Calu3 (cell line): ENCODE measurements around the gene SIPA1L3. TPM values are rescaled to one million over a fixed set of nuclear protein-coding genes. Genes with fewer than 3 reads are reported as not detected.

ENCODE experiments used
- BruUV-seq: library from RNA; stranded (reverse); fragments of 400-500 nt; replicated peaks from 2 replicates; lab custom pipeline; 2021; lab: Mats Ljungman, UMichigan
- CTCF ChIA-PET: fragments of 300-600 bp; sonication (Branson Sonifier 250); formaldehyde crosslinking; loops from one replicate; lab custom pipeline; 2022; ENCODE audit warnings: antibody characterized with exemption; lab: Charles Lee
- DNase-seq: peaks from one replicate; pipeline ENCODE4 v3.0.0; 2022
- H3K27ac Mint-ChIP-seq: one replicate; pipeline ENCODE4 v1.8.0; 2022; ENCODE audit warnings: mixed read lengths; ENCODE audit not compliant: unreplicated experiment
- H3K27me3 Mint-ChIP-seq: one replicate; pipeline ENCODE4 v1.8.0; 2022; ENCODE audit warnings: mixed read lengths; ENCODE audit not compliant: unreplicated experiment
- H3K36me3 Mint-ChIP-seq: one replicate; pipeline ENCODE4 v1.8.0; 2022; ENCODE audit warnings: mild to moderate bottlenecking, moderate library complexity, mixed read lengths; ENCODE audit not compliant: insufficient read depth, unreplicated experiment
- H3K4me1 Mint-ChIP-seq: one replicate; pipeline ENCODE4 v1.8.0; 2022; ENCODE audit warnings: mild to moderate bottlenecking, low read depth, mixed read lengths; ENCODE audit not compliant: unreplicated experiment
- H3K4me3 Mint-ChIP-seq: one replicate; pipeline ENCODE4 v1.8.0; 2022; ENCODE audit warnings: mild to moderate bottlenecking, low read depth, moderate library complexity, mixed read lengths; ENCODE audit not compliant: unreplicated experiment
- H3K9me3 Mint-ChIP-seq: one replicate; pipeline ENCODE4 v1.8.0; 2022; ENCODE audit warnings: low read depth, mixed read lengths; ENCODE audit not compliant: unreplicated experiment
- intact Hi-C: fragments of 100-400 bp; cut with micrococcal nuclease; formaldehyde crosslinking; loops from one replicate; pipeline ENCODE4 v1.10.0; 2022; ENCODE audit not compliant: unreplicated experiment
- total RNA-seq: library from RNA; stranded (reverse); gene quantifications from 2 replicates; pipeline ENCODE4 v1.2.3, GENCODE V29; 2022
- TF ChIP-seq, protein P1 (sequence below): fragments of 200-600 bp; IDR thresholded peaks from one replicate; pipeline ENCODE4 v1.8.0; 2022; ENCODE audit warnings: antibody characterized with exemption; ENCODE audit not compliant: unreplicated experiment

Gene SIPA1L3
- total RNA-seq, 1 experiment from 2014 or later, result 127 TPM

- Mint-ChIP-seq H3K27me3 (no peaks in the 10 kb centered on the region), H3K4me1 (no peaks in the 10 kb centered on the region), H3K4me3 (no peak overlapping the region), H3K9me3 (peaks cover 2% of the 10 kb centered on the region), H3K36me3 (peaks cover 51% of the 10 kb centered on the region), H3K27ac (peak overlapping the region; percentile 3)
- CTCF ChIA-PET, result no interaction called here
- BruUV-seq, result no TSS peak
- no peak for DNase-seq
- intact Hi-C loops, result no loop called here
- TF ChIP-seq, protein P1, sequence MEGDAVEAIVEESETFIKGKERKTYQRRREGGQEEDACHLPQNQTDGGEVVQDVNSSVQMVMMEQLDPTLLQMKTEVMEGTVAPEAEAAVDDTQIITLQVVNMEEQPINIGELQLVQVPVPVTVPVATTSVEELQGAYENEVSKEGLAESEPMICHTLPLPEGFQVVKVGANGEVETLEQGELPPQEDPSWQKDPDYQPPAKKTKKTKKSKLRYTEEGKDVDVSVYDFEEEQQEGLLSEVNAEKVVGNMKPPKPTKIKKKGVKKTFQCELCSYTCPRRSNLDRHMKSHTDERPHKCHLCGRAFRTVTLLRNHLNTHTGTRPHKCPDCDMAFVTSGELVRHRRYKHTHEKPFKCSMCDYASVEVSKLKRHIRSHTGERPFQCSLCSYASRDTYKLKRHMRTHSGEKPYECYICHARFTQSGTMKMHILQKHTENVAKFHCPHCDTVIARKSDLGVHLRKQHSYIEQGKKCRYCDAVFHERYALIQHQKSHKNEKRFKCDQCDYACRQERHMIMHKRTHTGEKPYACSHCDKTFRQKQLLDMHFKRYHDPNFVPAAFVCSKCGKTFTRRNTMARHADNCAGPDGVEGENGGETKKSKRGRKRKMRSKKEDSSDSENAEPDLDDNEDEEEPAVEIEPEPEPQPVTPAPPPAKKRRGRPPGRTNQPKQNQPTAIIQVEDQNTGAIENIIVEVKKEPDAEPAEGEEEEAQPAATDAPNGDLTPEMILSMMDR, result no peak
Measured at GRCh38 chr19:38196245-38196837, 289.3 kb downstream of the SIPA1L3 start.

DNA sequence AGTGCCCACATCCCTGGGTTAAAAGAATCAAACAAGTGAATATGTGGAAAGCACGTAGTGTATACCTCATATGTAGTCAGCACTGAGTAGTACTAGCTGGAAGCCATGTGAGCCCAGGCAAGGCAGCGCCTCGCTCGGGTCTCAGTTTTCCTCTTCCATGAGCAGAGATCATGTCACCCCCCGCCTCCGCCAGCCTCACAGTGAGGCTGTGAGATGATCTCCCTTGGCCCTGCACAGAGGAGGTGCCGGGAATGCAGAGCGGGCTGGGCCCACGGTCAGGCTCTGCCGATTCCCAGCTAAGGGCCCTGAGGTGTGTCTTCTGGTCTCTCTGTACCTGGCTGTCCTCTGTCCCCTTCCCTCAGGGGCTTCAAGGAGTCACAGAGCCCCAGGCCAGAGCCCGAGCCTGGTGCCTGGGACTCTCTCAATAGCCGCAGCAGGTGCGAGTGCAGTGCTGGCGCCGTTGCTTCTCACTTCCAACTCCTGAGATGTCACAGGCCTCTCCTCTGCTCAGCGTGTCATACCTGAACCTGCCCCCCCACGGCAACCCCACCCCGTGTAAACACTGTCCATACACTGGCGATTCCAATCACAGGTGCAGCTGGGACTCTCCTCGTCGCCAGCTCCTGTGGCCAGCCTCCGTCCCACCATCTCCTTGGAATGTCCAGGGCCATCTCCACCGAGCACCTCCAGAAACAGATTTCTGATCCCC lies 290.1 kb downstream of the SIPA1L3 start:
- Mint-ChIP-seq H3K27me3 (no peaks in the 10 kb centered on the region), H3K4me1 (no peaks in the 10 kb centered on the region), H3K9me3 (peaks cover 2% of the 10 kb centered on the region), H3K36me3 (peaks cover 55% of the 10 kb centered on the region), H3K27ac (no peak overlapping the region), H3K4me3 (no peak overlapping the region)
- BruUV-seq, result no TSS peak
- intact Hi-C loops, result no loop called here
- no peak for DNase-seq
- CTCF ChIA-PET, result no interaction called here
- TF ChIP-seq, protein P1, result no peak

GRCh38 chr19:38197937-38198704 lies 291.1 kb downstream of the SIPA1L3 start:
- no peaks in the 10 kb centered on the region for H3K4me1 Mint-ChIP-seq
- no peak overlapping the region for H3K4me3 Mint-ChIP-seq
- peaks cover 52% of the 10 kb centered on the region for H3K36me3 Mint-ChIP-seq
- intact Hi-C loops, result no loop called here
- no peaks in the 10 kb centered on the region for H3K27me3 Mint-ChIP-seq
- no peak for DNase-seq
- TF ChIP-seq, protein P1, result no peak
- CTCF ChIA-PET, result no interaction called here
- no TSS peak for BruUV-seq
- H3K9me3 Mint-ChIP-seq, result peaks cover 2% of the 10 kb centered on the region
- no peak overlapping the region for H3K27ac Mint-ChIP-seq

- Mint-ChIP-seq H3K4me3 (no peak overlapping the region), H3K27me3 (no peaks in the 10 kb centered on the region), H3K4me1 (no peaks in the 10 kb centered on the region), H3K27ac (no peak overlapping the region), H3K9me3 (peaks cover 2% of the 10 kb centered on the region), H3K36me3 (peaks cover 46% of the 10 kb centered on the region)
- DNase-seq, result no peak
- CTCF ChIA-PET, result no interaction called here
- BruUV-seq, result no TSS peak
- intact Hi-C loops, result no loop called here
- TF ChIP-seq, protein P1, result no peak
Measured at GRCh38 chr19:38199340-38199739, 292.3 kb downstream of the SIPA1L3 start.
